Measurements from ENCODE around the gene HIPK2. TPM values are rescaled to one million over a fixed set of nuclear protein-coding genes. Genes with fewer than 3 reads are reported as not detected.

Gene HIPK2
- total and polyA plus RNA-seq, 10 of the 15 experiments (the other 5 are each of a cell fraction or from before 2014, with no cell fraction given), result 1.7 to 39.0 (median 9.4) TPM

DNA sequence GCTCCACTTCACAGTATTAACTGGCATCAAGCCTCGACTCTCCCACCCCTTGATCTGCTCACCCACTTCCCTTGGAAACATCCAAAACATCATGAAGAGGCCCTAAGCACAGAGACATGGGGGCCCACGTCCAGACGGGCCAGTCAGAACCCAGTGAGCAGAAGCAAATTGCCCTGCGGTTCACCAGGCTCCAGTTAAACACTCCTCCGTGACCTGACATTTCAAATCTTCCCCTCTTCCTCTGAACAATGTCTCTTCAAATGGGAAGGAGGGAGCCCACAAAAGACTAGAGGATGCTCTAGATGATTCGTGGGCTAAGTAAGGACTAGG is 209.5 kb downstream of the HIPK2 start:
- CTCF ChIA-PET, result no interaction called here
- no peaks in the 10 kb centered on the region; a peak in 2 of 4 replicates for H3K36me3 ChIP-seq (ENCODE audit: control insufficient read depth in 2 of 2, insufficient read depth in 2 of 2, low read length in 1 of 2)
- no peak for TF ChIP-seq ZNF274 (IDR thresholded peaks at IDR 0.05; ENCODE audit: insufficient read depth, insufficient read length)
- no peak for TF ChIP-seq HCFC1 (IDR thresholded peaks at IDR 0.05; ENCODE audit: low read length)
- TF ChIP-seq RAD51 (IDR thresholded peaks at IDR 0.05), result no peak
- TF ChIP-seq JUND (IDR thresholded peaks at IDR 0.05; ENCODE audit: low read depth, low read length), result no peak
- TF ChIP-seq, protein P1, sequence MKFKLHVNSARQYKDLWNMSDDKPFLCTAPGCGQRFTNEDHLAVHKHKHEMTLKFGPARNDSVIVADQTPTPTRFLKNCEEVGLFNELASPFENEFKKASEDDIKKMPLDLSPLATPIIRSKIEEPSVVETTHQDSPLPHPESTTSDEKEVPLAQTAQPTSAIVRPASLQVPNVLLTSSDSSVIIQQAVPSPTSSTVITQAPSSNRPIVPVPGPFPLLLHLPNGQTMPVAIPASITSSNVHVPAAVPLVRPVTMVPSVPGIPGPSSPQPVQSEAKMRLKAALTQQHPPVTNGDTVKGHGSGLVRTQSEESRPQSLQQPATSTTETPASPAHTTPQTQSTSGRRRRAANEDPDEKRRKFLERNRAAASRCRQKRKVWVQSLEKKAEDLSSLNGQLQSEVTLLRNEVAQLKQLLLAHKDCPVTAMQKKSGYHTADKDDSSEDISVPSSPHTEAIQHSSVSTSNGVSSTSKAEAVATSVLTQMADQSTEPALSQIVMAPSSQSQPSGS (IDR thresholded peaks at IDR 0.05; ENCODE audit: low read length), result no peak
- TF ChIP-seq, protein P2, sequence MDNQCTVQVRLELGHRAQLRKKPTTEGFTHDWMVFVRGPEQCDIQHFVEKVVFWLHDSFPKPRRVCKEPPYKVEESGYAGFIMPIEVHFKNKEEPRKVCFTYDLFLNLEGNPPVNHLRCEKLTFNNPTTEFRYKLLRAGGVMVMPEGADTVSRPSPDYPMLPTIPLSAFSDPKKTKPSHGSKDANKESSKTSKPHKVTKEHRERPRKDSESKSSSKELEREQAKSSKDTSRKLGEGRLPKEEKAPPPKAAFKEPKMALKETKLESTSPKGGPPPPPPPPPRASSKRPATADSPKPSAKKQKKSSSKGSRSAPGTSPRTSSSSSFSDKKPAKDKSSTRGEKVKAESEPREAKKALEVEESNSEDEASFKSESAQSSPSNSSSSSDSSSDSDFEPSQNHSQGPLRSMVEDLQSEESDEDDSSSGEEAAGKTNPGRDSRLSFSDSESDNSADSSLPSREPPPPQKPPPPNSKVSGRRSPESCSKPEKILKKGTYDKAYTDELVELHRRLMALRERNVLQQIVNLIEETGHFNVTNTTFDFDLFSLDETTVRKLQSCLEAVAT (IDR thresholded peaks at IDR 0.05), result no peak
- TF ChIP-seq RBBP5 (conservative IDR thresholded peaks at IDR 0.05), result no peak
- TF ChIP-seq SMC3 (IDR thresholded peaks at IDR 0.05; ENCODE audit: borderline replicate concordance, low read length), result no peak
- no peak for TF ChIP-seq STAT1 (conservative IDR thresholded peaks at IDR 0.05)
- TF ChIP-seq WRNIP1 (IDR thresholded peaks at IDR 0.05; ENCODE audit: borderline replicate concordance, low read depth, low read length), result no peak
- no peak for TF ChIP-seq SUZ12 (IDR thresholded peaks at IDR 0.05; ENCODE audit: unreplicated experiment)
- TF ChIP-seq, protein P3, sequence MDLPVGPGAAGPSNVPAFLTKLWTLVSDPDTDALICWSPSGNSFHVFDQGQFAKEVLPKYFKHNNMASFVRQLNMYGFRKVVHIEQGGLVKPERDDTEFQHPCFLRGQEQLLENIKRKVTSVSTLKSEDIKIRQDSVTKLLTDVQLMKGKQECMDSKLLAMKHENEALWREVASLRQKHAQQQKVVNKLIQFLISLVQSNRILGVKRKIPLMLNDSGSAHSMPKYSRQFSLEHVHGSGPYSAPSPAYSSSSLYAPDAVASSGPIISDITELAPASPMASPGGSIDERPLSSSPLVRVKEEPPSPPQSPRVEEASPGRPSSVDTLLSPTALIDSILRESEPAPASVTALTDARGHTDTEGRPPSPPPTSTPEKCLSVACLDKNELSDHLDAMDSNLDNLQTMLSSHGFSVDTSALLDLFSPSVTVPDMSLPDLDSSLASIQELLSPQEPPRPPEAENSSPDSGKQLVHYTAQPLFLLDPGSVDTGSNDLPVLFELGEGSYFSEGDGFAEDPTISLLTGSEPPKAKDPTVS (IDR thresholded peaks at IDR 0.05; ENCODE audit: low read depth, low read length), result no peak
- no peak for TF ChIP-seq FOS (IDR thresholded peaks at IDR 0.05; ENCODE audit: borderline replicate concordance, extremely low read depth, insufficient read length)
- TF ChIP-seq ETV6 (conservative IDR thresholded peaks at IDR 0.05 in 1 of 2, IDR thresholded peaks at IDR 0.05 in 1 of 2; ENCODE audit: borderline replicate concordance in 1 of 2, low read depth in 1 of 2), result no peak
- no peak for TF ChIP-seq ZNF207 (IDR thresholded peaks at IDR 0.05; ENCODE audit: borderline replicate concordance)
- TF ChIP-seq BCL11A (IDR thresholded peaks at IDR 0.05; ENCODE audit: low read depth, low read length), result no peak
- TF ChIP-seq KLF5 (IDR thresholded peaks at IDR 0.05; ENCODE audit: partially characterized antibody), result no peak
- no peak for TF ChIP-seq PKNOX1 (IDR thresholded peaks at IDR 0.05)
- H3K4me3 ChIP-seq, result no peak overlapping the region
- in situ Hi-C loops (cut with MboI), result no loop called here
- H3K9ac ChIP-seq (ENCODE audit: control insufficient read depth, insufficient read depth, low read length), result no peak overlapping the region
- H4K20me1 ChIP-seq (ENCODE audit: control insufficient read depth, insufficient read depth), result no peaks in the 10 kb centered on the region
- SMC1A ChIA-PET (ENCODE audit: uncharacterized antibody, unreplicated experiment), result interaction anchor here (0.6 kb wide), 1 partner anchor 135 kb away, joined by 3 read pairs; no protein-coding TSS in a partner anchor
- WGBS (ENCODE audit: insufficient coverage, insufficient replicate concordance, low lambda C conversion rate, missing lambda C conversion rate), result 83% methylated on average over 6 of the region's 6 CpGs
- H2AFZ ChIP-seq (ENCODE audit: control insufficient read depth, low read depth, low read length), result no peak overlapping the region
- DNase-seq (ENCODE audit: low read depth, low spot score), result no peak
- no peak overlapping the region for H3K4me2 ChIP-seq (ENCODE audit: control insufficient read depth, insufficient read depth)
- H3K27ac ChIP-seq (ENCODE audit: control insufficient read depth, insufficient read depth), result no peak overlapping the region
- H3K27me3 ChIP-seq (replicated peaks in 1 of 2; ENCODE audit: control insufficient read depth in 2 of 2, insufficient read depth in 2 of 2, low read length in 1 of 2), result no peaks in the 10 kb centered on the region
- no TSS peak for BruUV-seq (replicated peaks)
- no peaks in the 10 kb centered on the region for H3K79me2 ChIP-seq (ENCODE audit: control insufficient read depth, insufficient read depth, low read length)
- no peak for ATAC-seq
- intact Hi-C loops (cut with micrococcal nuclease; ENCODE audit: unreplicated experiment), result no loop called here
- FAIRE-seq, result no peak
- H3K4me1 ChIP-seq (ENCODE audit: control insufficient read depth, insufficient read depth, low read length), result no peaks in the 10 kb centered on the region
- RAD21 ChIA-PET (ENCODE audit: unreplicated experiment), result no interaction called here
- H3K9me3 ChIP-seq (replicated peaks; ENCODE audit: control insufficient read depth, insufficient read depth, low read length), result no peaks in the 10 kb centered on the region
- POLR2A ChIA-PET, result interaction anchor here (1.0 kb wide), 1 partner anchor 74 kb away, joined by 3 read pairs; no protein-coding TSS in a partner anchor

Measured in GM12878 (cell line).